SK-N-MC (cell line): ENCODE results near the gene BRPF3.

Source experiments
- DNase-seq: peaks from one replicate; pipeline ENCODE4 v3.0.0-alpha.2; 2011; ENCODE audit warnings: low read depth, low spot score
- H3K27ac ChIP-seq: fragments of 200-600 bp; sonication (generic); 2 replicates; pipeline ENCODE4 v1.5.1; 2016; ENCODE audit warnings: mixed run types
- H3K36me3 ChIP-seq: fragments of 200-600 bp; sonication (generic); 2 replicates; pipeline ENCODE4 v1.6.1; 2017; ENCODE audit warnings: antibody characterized with exemption, low read length, mixed read lengths; ENCODE audit not compliant: insufficient read depth
- H3K4me3 ChIP-seq: fragments of 200-600 bp; sonication (generic); 2 replicates; pipeline ENCODE4 v1.5.1; 2016
- H3K9ac ChIP-seq: fragments of 200-600 bp; sonication (generic); 2 replicates; pipeline ENCODE4 v1.8.0; 2017; ENCODE audit warnings: mixed run types, mixed read lengths; ENCODE audit not compliant: insufficient read length
- H3K9me3 ChIP-seq: fragments of 200-600 bp; sonication (generic); 2 replicates; pipeline ENCODE4 v1.6.1; 2017; ENCODE audit warnings: low read depth, mild to moderate bottlenecking, antibody characterized with exemption, low read length, moderate library complexity, mixed read lengths
- EZH2 ChIP-seq: fragments of 200-600 bp; sonication (generic); IDR thresholded peaks from one replicate; pipeline ENCODE4 v1.6.1; 2017; ENCODE audit warnings: antibody characterized with exemption
- FOXP2 ChIP-seq: optimal IDR thresholded peaks from 2 replicates; pipeline ENCODE3; 2011; ENCODE audit warnings: mild to moderate bottlenecking, moderate library complexity; ENCODE audit not compliant: insufficient read depth; ENCODE audit errors: extremely low read length, control extremely low read depth
- POLR2AphosphoS5 ChIP-seq: IDR thresholded peaks from 2 replicates; pipeline ENCODE4 v1.6.1; 2012; ENCODE audit warnings: mild to moderate bottlenecking, low read depth, low read length, borderline replicate concordance

The BRPF3 gene

DNA sequence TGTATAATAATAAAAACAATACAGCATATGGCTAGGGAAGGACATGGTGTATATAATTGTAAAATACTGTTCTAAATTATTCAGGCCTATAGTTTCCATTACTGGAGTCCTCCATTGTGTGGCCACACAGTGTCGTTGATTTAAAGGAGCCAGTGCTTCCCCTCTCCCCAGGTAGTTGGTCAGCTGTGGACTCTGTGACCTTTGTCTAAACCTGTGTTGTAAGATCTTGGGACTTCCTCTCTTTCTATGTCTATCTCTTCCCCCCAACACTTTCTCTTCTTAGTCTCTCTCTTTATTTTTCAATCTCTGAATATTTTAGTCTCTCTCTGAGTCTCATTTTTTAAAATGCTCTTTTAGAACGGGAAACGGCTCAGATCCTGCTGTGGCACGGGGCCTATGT is 35.6 kb downstream of the BRPF3 start:
- H3K9me3 ChIP-seq, result no peaks in the 10 kb centered on the region
- peaks cover 18% of the 10 kb centered on the region; the same call in 1 of the 2 replicates for H3K36me3 ChIP-seq
- DNase-seq, result no peak
- H3K9ac ChIP-seq, result no peak overlapping the region
- H3K27ac ChIP-seq, result no peak overlapping the region
- no peak overlapping the region for H3K4me3 ChIP-seq
- TF ChIP-seq FOXP2 (no peak), POLR2AphosphoS5 (no peak), EZH2 (no peak)

DNA sequence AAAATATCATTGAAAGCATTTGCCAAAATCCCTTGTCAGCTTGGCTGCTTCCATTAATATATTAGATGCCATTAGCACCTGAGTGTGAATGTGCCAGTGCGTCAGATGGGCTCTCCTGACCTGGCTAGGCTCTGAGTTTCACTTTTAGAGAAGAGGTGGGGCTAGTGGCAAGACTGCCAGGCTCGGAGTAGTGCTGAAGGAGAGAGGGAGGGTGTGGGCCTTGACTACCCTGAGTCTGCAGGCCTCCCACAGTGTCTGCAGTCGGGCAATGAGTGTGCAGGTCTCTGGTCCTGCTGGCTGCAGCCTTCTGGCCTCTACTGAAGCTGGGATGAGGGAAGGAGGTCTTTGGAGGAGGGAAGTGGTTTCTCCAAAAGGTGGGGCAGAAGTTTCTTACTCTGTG is 38.8 kb downstream of the BRPF3 start:
- Histone ChIP-seq H3K4me3 (no peak overlapping the region), H3K36me3 (peaks cover 11% of the 10 kb centered on the region; the same call in 1 of the 2 replicates), H3K9me3 (no peaks in the 10 kb centered on the region), H3K9ac (no peak overlapping the region), H3K27ac (no peak overlapping the region)
- TF ChIP-seq POLR2AphosphoS5 (no peak), FOXP2 (no peak), EZH2 (no peak)
- DNase-seq, result no peak

DNA sequence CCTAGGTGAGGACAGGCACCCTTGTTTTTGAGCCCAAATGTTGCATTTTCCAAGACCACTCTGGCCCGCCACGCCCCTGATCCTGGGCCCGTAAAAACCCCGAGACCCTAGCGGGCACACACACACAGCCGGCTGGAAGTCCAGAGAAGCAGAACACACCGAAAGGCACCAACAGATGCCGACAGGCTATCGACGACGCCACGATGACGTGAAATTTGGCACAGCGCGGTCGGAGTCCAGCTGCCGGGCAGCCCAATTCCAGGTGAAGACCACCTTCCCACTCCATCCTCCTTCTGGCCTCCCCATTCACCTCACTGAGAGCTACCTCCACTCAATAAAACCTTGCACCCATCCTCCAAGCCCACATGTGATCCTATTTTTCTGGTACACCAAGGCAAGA is 39.3 kb downstream of the BRPF3 start:
- Histone ChIP-seq H3K9ac (no peak overlapping the region), H3K4me3 (no peak overlapping the region), H3K27ac (no peak overlapping the region), H3K9me3 (no peaks in the 10 kb centered on the region), H3K36me3 (peaks cover 7% of the 10 kb centered on the region; the same call in 1 of the 2 replicates)
- DNase-seq, result no peak
- TF ChIP-seq FOXP2 (no peak), POLR2AphosphoS5 (no peak), EZH2 (no peak)

DNA sequence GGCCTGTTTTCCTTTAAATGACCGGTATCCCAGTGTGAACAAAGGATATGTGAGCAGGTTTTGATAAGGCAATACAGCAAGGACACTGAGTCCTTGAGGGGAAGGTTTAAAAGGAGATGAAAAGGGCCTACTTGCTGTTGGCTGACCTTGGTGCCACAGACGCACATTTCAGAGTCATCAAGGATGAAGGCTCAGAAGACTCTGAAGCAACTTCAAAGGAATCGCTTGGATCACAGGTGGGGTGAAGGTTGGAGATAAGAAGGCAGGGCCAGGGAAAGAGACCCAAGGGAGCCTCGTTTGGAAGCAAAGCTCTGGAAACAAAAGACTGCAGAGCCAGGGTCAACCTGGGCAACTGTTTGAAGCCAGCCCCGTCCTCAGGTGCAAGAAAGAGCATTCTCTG is 43.2 kb downstream of the BRPF3 start:
- no peaks in the 10 kb centered on the region for H3K9me3 ChIP-seq
- H3K27ac ChIP-seq, result no peak overlapping the region
- H3K36me3 ChIP-seq, result no peaks in the 10 kb centered on the region
- no peak overlapping the region for H3K4me3 ChIP-seq
- TF ChIP-seq EZH2 (no peak), POLR2AphosphoS5 (no peak)
- DNase-seq, result no peak
- no peak overlapping the region for H3K9ac ChIP-seq

DNA sequence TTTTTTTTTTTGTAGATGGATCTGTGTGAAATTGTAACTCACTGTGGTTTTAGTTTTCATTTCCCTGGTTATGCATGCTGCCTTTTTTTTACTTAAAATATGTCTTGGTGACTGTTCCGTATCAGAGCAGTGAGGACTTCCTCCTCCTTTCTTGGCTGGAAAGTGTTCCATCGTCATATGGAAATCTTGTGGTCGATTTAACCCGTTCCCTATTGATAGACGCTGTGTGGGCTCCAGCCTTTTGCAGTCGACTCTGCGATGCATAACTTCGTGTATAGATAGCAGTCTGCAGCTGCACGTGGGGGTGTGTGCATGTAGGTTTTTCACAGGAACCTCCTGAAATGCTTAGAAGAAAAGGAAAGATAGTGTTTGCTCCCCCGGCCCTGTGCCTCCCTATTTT is 45.2 kb downstream of the BRPF3 start:
- no peak overlapping the region for H3K9ac ChIP-seq
- DNase-seq, result peak; percentile 18
- H3K4me3 ChIP-seq, result no peak overlapping the region

DNA sequence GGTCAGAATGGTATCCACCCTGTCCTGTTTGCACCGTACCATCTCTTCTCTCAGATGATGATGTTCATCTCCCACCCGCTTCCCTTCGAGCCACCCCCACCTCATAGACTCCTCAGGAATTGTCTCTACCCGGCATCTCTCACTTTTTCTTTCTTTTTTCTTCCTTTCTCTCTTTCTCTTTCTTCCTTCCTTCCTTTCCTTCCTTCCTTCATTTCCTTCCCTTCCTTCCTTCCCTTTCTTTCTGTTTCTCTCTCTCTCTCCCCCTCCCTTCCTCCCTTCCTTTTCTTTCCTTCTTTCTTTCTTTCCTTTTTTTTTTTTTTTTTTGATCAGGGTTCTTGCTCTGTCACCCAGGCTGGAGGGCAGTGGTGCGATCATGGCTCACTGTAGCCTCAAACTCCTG is 45.6 kb downstream of the BRPF3 start:
- TF ChIP-seq FOXP2, result no peak
- no peak for TF ChIP-seq POLR2AphosphoS5
- TF ChIP-seq EZH2, result no peak
- DNase-seq, result no peak
- H3K27ac ChIP-seq, result no peak overlapping the region
- H3K4me3 ChIP-seq, result no peak overlapping the region
- no peak overlapping the region for H3K9ac ChIP-seq
- H3K36me3 ChIP-seq, result no peaks in the 10 kb centered on the region
- no peaks in the 10 kb centered on the region for H3K9me3 ChIP-seq

More for the DNA sequence above, 45.2 kb downstream of the BRPF3 start:
- no peaks in the 10 kb centered on the region for H3K36me3 ChIP-seq
- H3K27ac ChIP-seq, result no peak overlapping the region
- no peaks in the 10 kb centered on the region for H3K9me3 ChIP-seq
- no peak for TF ChIP-seq POLR2AphosphoS5
- no peak for TF ChIP-seq FOXP2
- no peak for TF ChIP-seq EZH2

DNA sequence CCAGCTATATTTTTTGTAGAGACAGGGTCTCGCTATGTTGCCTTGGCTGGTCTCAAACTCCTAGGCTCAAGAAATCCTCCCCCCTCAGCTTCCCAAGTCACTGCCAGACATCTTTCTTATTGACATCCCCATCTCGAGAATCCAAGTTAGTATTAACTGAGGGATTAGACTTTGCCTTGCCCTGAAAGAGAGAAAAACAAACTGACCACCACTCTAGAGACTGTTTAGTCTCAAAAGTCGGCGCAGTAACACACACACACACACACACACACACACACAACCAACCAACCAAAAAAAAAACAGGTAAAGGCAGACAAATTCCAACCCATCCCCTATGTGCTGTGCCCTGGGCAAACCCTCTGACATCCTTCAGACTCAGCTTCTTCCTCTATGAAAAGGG is 46.1 kb downstream of the BRPF3 start:
- H3K9ac ChIP-seq, result no peak overlapping the region
- no peaks in the 10 kb centered on the region for H3K9me3 ChIP-seq
- H3K27ac ChIP-seq, result no peak overlapping the region
- no peak for TF ChIP-seq POLR2AphosphoS5
- TF ChIP-seq EZH2, result no peak
- no peak for TF ChIP-seq FOXP2
- no peak overlapping the region for H3K4me3 ChIP-seq
- no peaks in the 10 kb centered on the region for H3K36me3 ChIP-seq
- no peak for DNase-seq

DNA sequence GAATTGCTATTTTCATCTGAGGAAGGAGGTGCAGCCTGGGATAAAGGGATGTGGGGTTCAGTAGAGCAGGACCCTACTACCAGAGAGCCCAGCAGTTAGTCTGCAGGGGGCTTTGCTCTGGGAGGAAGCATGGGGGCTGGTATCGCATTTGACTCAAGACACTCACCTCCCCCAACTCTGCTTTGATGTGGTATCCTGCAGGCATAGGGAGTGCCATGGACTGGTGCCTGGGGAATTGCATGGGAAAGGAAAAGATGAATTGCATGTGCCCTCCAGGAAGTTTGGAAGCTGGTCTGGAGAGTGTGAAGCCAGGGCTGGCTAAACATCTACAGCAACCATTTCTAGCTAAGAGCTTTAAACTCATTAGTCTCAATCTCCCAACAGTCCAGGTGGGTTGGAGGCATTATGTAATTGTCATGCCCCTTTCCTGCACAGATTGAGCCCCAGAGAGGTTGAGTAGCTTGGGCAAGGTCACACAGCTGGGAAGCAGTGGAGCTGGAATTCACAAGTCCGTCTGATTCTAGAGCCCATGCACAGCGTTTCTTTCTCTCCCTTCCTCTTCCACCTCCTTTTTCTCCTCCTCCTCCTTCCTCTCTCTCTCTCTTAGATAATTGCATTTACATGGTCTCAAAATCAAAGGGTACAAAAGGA is 47.1 kb downstream of the BRPF3 start:
- no peak overlapping the region for H3K27ac ChIP-seq
- DNase-seq, result no peak
- no peak overlapping the region for H3K9ac ChIP-seq
- H3K4me3 ChIP-seq, result no peak overlapping the region
- no peaks in the 10 kb centered on the region for H3K36me3 ChIP-seq
- no peak for TF ChIP-seq EZH2
- no peak for TF ChIP-seq POLR2AphosphoS5
- H3K9me3 ChIP-seq, result no peaks in the 10 kb centered on the region

DNA sequence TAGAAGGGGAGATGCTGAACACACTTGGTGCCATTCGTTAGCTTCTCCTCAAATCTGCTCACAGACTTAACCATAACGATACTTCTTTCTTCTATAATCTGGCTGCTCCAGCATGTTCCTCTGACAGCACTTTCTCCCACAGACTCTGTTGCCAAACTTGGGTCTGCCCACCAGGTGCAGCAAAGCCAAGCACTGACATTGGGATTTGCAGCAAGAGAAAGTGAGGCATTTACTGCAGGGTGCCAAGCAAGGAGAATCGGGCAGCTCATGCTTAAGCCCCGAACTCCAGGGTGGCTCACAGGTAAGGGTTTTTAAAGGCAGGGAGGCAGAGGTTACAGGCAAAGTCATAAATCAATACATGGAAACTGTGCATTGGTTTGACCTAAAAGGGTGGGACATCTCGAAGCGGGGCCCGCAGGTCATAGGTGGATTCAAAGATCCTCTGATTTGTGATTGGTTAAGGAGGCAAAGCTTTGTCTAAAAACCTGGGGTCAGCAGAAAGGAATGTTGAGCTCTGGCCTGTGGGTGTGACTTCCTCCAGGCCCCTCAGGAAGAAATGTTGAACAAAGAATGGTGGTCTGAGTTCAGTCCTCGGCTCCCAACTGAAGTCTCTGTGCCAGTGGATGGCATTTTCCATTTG is 48.2 kb downstream of the BRPF3 start:
- TF ChIP-seq EZH2, result no peak

More for the DNA sequence above, 48.2 kb downstream of the BRPF3 start:
- H3K27ac ChIP-seq, result no peak overlapping the region
- no peak overlapping the region for H3K9ac ChIP-seq
- DNase-seq, result no peak
- H3K9me3 ChIP-seq, result no peaks in the 10 kb centered on the region
- H3K4me3 ChIP-seq, result no peak overlapping the region
- no peaks in the 10 kb centered on the region for H3K36me3 ChIP-seq
